Uterus (tissue), 2 donors: Measurements from ENCODE around the gene GNAO1.

Source experiments
- CTCF ChIP-seq, 4 experiments: fragments of 200-600 bp in 2 of 4; fragments of 450-650 bp in 2 of 4; sonication (generic) in 2 of 4; IDR thresholded peaks; one replicate each; pipeline ENCODE4 v1.5.1; 2016 to 2019; ENCODE audit warnings: antibody characterized with exemption in 4 of 4, mild to moderate bottlenecking in 2 of 4, moderate library complexity in 1 of 4
- POLR2A ChIP-seq, 2 donors: fragments of 450-650 bp; IDR thresholded peaks; one replicate each; pipeline ENCODE4 v1.6.1; 2016; ENCODE audit warnings: antibody characterized with exemption in 2 of 2, mild to moderate bottlenecking in 1 of 2, moderate library complexity in 1 of 2

GRCh38 chr16:56363781-56364565 is 172.7 kb downstream of the GNAO1 start:
- TF ChIP-seq CTCF (IDR thresholded peaks at IDR 0.05) (no peak), POLR2A (IDR thresholded peaks at IDR 0.05) (no peak)
